B cell (primary cell): ENCODE measurements around the gene ISG15. TPM values are rescaled to one million over a fixed set of nuclear protein-coding genes. Genes with fewer than 3 reads are reported as not detected.
A peak's percentile ranks its signal among the peaks of the same experiment; 100 is the strongest.

Experiments
- ATAC-seq: fragments of 200-7000 bp; cut with Tn5 transposase; one replicate; pipeline ENCODE4 v1.10.0; 2021; ENCODE audit warnings: low read depth, mild to moderate bottlenecking, moderate number of reproducible peaks, moderate library complexity
- CTCF ChIA-PET: fragments of 350-600 bp; sonication (Branson Sonifier 250); formaldehyde crosslinking; loops from one replicate; lab custom pipeline; 2021; ENCODE audit warnings: antibody characterized with exemption, inconsistent platforms; lab: Charles Lee
- POLR2A ChIA-PET: fragments of 350-600 bp; sonication (Branson Sonifier 250); formaldehyde crosslinking; loops from one replicate; lab custom pipeline; 2021; ENCODE audit warnings: antibody characterized with exemption; lab: Charles Lee
- DNase-seq: peaks from one replicate; pipeline ENCODE4 v3.0.0; 2013
- H2AFZ ChIP-seq: 2 replicates; pipeline ENCODE4 v1.6.1; 2012; ENCODE audit warnings: mild to moderate bottlenecking, low read depth, low read length; ENCODE audit not compliant: insufficient read depth, poor library complexity, severe bottlenecking
- H3K27ac ChIP-seq, 2 donors: 1 replicate in 1 of 2; 2 replicates in 1 of 2; pipeline ENCODE4 v1.5.1; 2012 to 2013; ENCODE audit warnings: low read length in 2 of 2, mild to moderate bottlenecking in 2 of 2, moderate library complexity in 1 of 2
- H3K27me3 ChIP-seq, 4 experiments: fragments of 200-600 bp in 1 of 4; sonication (generic) in 1 of 4; replicated peaks in 1 of 4; 1 replicate in 2 of 4; 2 replicates in 2 of 4; pipeline versions ENCODE4 v1.6.1 to v1.7.0; 2013 to 2016; ENCODE audit warnings: low read length in 3 of 4, mild to moderate bottlenecking in 2 of 4, mixed read lengths in 1 of 4, moderate library complexity in 1 of 4; ENCODE audit not compliant: insufficient read depth in 4 of 4, control insufficient read depth in 3 of 4; ENCODE audit errors: control extremely low read depth in 1 of 4
- H3K36me3 ChIP-seq, 2 experiments: replicated peaks in 1 of 2; 1 replicate in 1 of 2; 2 replicates in 1 of 2; pipeline versions ENCODE4 v1.6.1 to v1.7.1; 2013; ENCODE audit warnings: low read length in 1 of 2; ENCODE audit not compliant: insufficient read depth in 2 of 2, control insufficient read depth in 1 of 2; ENCODE audit errors: control extremely low read depth in 1 of 2, extremely low read depth in 1 of 2
- H3K4me1 ChIP-seq, 2 donors: fragments of 200-600 bp in 1 of 2; sonication (generic) in 1 of 2; 1 replicate in 1 of 2; 2 replicates in 1 of 2; pipeline versions ENCODE4 v1.5.1 to v1.6.1; 2013 to 2017; ENCODE audit warnings: low read length in 2 of 2; ENCODE audit not compliant: control insufficient read depth in 2 of 2, insufficient read depth in 2 of 2
- H3K4me2 ChIP-seq: replicated peaks from 2 replicates; pipeline ENCODE3; 2012; ENCODE audit warnings: mild to moderate bottlenecking, low read depth, low read length; ENCODE audit not compliant: poor library complexity, severe bottlenecking
- H3K4me3 ChIP-seq, 5 experiments: fragments of 200-600 bp in 1 of 5; sonication (generic) in 1 of 5; 1 replicate in 3 of 5; 2 replicates in 2 of 5; pipeline versions ENCODE4 v1.5.1 to v1.7.0; 2011 to 2016; ENCODE audit warnings: low read length in 4 of 5, mild to moderate bottlenecking in 4 of 5, low read depth in 2 of 5, control low read depth in 1 of 5, moderate library complexity in 1 of 5; ENCODE audit not compliant: insufficient read depth in 1 of 5; ENCODE audit errors: control extremely low read depth in 1 of 5, extremely low read depth in 1 of 5
- H3K79me2 ChIP-seq: fragments of 200-600 bp; sonication (generic); one replicate; pipeline ENCODE4 v1.6.0; 2016; ENCODE audit warnings: low read length; ENCODE audit not compliant: control insufficient read depth, insufficient read depth
- H3K9ac ChIP-seq: fragments of 200-600 bp; sonication (generic); 2 replicates; pipeline ENCODE4 v1.6.1; 2017; ENCODE audit warnings: mild to moderate bottlenecking, low read length, moderate library complexity
- H3K9me3 ChIP-seq, 3 donors: one replicate each; pipeline versions ENCODE4 v1.6.1 to v1.7.1; 2013; ENCODE audit warnings: low read length in 2 of 3; ENCODE audit not compliant: control insufficient read depth in 2 of 3, insufficient read depth in 1 of 3; ENCODE audit errors: control extremely low read depth in 1 of 3
- H4K20me1 ChIP-seq: 2 replicates; pipeline ENCODE4 v1.6.0; 2012; ENCODE audit warnings: mild to moderate bottlenecking, low read length; ENCODE audit not compliant: insufficient read depth, control insufficient read depth, poor library complexity, severe bottlenecking
- H3K27ac Mint-ChIP-seq: one replicate; pipeline ENCODE4 v1.8.0; 2021; ENCODE audit warnings: mixed read lengths
- H3K27me3 Mint-ChIP-seq: one replicate; pipeline ENCODE4 v1.8.0; 2021; ENCODE audit warnings: mixed read lengths
- H3K4me1 Mint-ChIP-seq: one replicate; pipeline ENCODE4 v1.8.0; 2021; ENCODE audit warnings: mixed read lengths
- H3K4me3 Mint-ChIP-seq: one replicate; pipeline ENCODE4 v1.8.0; 2021; ENCODE audit warnings: mixed read lengths
- H3K9me3 Mint-ChIP-seq: one replicate; pipeline ENCODE4 v1.8.0; 2022; ENCODE audit warnings: mixed read lengths; ENCODE audit not compliant: insufficient read depth
- CTCF ChIP-seq: fragments of 200-600 bp; IDR thresholded peaks from one replicate; pipeline ENCODE4 v1.8.0; 2022; ENCODE audit warnings: antibody characterized with exemption, mild to moderate bottlenecking
- EZH2 ChIP-seq: IDR thresholded peaks from 2 replicates; pipeline ENCODE4 v1.6.1; 2012; ENCODE audit warnings: borderline replicate concordance, low read depth, mild to moderate bottlenecking, moderate library complexity, low read length; ENCODE audit not compliant: insufficient read depth, poor library complexity, severe bottlenecking
- WGBS: methylation state at CpG from one replicate; pipeline ENCODE4 v1.1.5; 2013; ENCODE audit warnings: missing lambda C conversion rate; ENCODE audit not compliant: insufficient coverage; 5-methylcytosine and 5-hydroxymethylcytosine counted together
- intact Hi-C: fragments of 100-400 bp; cut with micrococcal nuclease; formaldehyde crosslinking; loops from one replicate; pipeline ENCODE4 v1.10.0; 2022
- polyA plus RNA-seq: library from polyadenylated mRNA; depleted of rRNA; stranded (reverse); fragments of >200 nt; gene quantifications from 2 replicates; pipeline ENCODE4 v1.2.3, GENCODE V29; 2012
- total RNA-seq, 2 donors: library from RNA; stranded (reverse); fragments of 120-200 nt in 1 of 2; gene quantifications; 1 replicate in 1 of 2; 2 replicates in 1 of 2; pipeline versions ENCODE4 v1.2.3 to v1.2.4, GENCODE V29; 2013 to 2022

The ISG15 gene
- total and polyA plus RNA-seq, 2 donors (not counting 1 experiment from before 2014, with no cell fraction given), result 28.3 to 91.4 TPM

- peak overlapping the region; percentile 91 for H3K4me2 ChIP-seq
- no peaks in the 10 kb centered on the region for H3K79me2 ChIP-seq
- no peak overlapping the region for H2AFZ ChIP-seq
- no peak overlapping the region for H3K4me3 ChIP-seq
- no peak overlapping the region for H3K9ac ChIP-seq
- WGBS, result 47% methylated on average over 5 of the region's 6 CpGs
- peaks cover 0 to 44% (median 11%) of the 10 kb centered on the region in 4 experiments for H3K27me3 ChIP-seq
- peak overlapping the region; percentile 59 for H3K27ac Mint-ChIP-seq
- ATAC-seq, result peak; percentile 54
- ChIA-PET CTCF (interaction anchor here (0.8 to 4.2 kb wide), 4 partner anchors 22 to 84 kb away, joined by 3 to 29 read pairs (median 4); no protein-coding TSS in a partner anchor), POLR2A (interaction anchor here (0.6 to 1.8 kb wide), 8 partner anchors 19 to 678 kb away, joined by 3 to 5 read pairs (median 4); partner anchors contain the start of gene C1orf159)
- no peaks in the 10 kb centered on the region for H3K36me3 ChIP-seq
- H3K27ac ChIP-seq, result no peak overlapping the region
- H4K20me1 ChIP-seq, result peaks cover 11% of the 10 kb centered on the region
- H3K27me3 Mint-ChIP-seq, result peaks cover 21% of the 10 kb centered on the region
- H3K4me3 Mint-ChIP-seq, result peak overlapping the region; percentile 78
- H3K9me3 Mint-ChIP-seq, result no peaks in the 10 kb centered on the region
- peaks cover 0 to 10% (median 0%) of the 10 kb centered on the region in 3 donors for H3K9me3 ChIP-seq
- peaks cover 35% of the 10 kb centered on the region for H3K4me1 Mint-ChIP-seq
- DNase-seq, result peak; percentile 76
- H3K4me1 ChIP-seq, result peaks cover 33% of the 10 kb centered on the region in 2 donors
- no peak for TF ChIP-seq CTCF
- TF ChIP-seq EZH2, result no peak
- intact Hi-C loops, result loop anchor here (10.0 kb wide), 2 partner anchors 166 to 196 kb away; partner anchors contain the start of genes B3GALT6, SDF4 and TNFRSF18
Observed at GRCh38 chr1:1038694-1039093, 25.4 kb downstream of the ISG15 start.
